Vagina (tissue), 2 donors: Measurements from ENCODE around the gene EDEM1.
"Not testable (repeated sequence)": the region's sequence is repeated elsewhere in the genome, so short reads cannot be mapped to it uniquely, and the experiment has no call there.

Experiments used
- POLR2A ChIP-seq, 2 donors: fragments of 450-650 bp; IDR thresholded peaks; one replicate each; pipeline ENCODE4 v1.6.1; 2017; ENCODE audit warnings: antibody characterized with exemption in 2 of 2, mild to moderate bottlenecking in 2 of 2, moderate library complexity in 2 of 2
- POLR2AphosphoS5 ChIP-seq, 2 donors: sonication (generic); formaldehyde crosslinking; IDR thresholded peaks; one replicate each; pipeline ENCODE4 v1.9.0; 2017; ENCODE audit warnings: antibody characterized with exemption in 2 of 2, mild to moderate bottlenecking in 2 of 2, low read depth in 1 of 2; ENCODE audit not compliant: insufficient read depth in 1 of 2
- TF ChIP-seq, protein P1 (sequence below), 3 experiments: fragments of 450-650 bp in 2 of 3; fragments of 200-600 bp in 1 of 3; sonication (generic) in 1 of 3; IDR thresholded peaks; one replicate each; pipeline ENCODE4 v1.5.1; 2017 to 2019; ENCODE audit warnings: antibody characterized with exemption in 3 of 3, mild to moderate bottlenecking in 2 of 3, moderate library complexity in 2 of 3

DNA sequence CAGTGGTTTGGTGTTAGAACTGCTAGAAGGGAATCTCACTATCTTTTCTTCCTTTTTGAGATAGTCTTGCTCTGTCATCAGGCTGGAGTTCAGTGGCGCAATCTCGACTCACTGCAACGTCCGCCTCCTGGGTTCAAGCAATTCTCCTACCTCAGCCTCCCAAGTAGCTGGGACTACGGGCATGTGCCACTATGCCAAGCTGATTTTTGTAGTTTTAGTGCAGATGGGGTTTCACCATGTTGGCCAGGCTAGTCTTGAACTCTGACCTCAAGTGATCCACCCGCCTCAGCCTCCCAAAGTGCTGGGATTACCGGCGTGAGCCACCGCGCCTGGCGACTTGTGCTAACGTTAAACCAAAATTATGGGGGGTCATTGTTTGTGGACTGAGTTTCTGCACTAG is 3.8 kb upstream of the EDEM1 start:
- TF ChIP-seq, protein P1, sequence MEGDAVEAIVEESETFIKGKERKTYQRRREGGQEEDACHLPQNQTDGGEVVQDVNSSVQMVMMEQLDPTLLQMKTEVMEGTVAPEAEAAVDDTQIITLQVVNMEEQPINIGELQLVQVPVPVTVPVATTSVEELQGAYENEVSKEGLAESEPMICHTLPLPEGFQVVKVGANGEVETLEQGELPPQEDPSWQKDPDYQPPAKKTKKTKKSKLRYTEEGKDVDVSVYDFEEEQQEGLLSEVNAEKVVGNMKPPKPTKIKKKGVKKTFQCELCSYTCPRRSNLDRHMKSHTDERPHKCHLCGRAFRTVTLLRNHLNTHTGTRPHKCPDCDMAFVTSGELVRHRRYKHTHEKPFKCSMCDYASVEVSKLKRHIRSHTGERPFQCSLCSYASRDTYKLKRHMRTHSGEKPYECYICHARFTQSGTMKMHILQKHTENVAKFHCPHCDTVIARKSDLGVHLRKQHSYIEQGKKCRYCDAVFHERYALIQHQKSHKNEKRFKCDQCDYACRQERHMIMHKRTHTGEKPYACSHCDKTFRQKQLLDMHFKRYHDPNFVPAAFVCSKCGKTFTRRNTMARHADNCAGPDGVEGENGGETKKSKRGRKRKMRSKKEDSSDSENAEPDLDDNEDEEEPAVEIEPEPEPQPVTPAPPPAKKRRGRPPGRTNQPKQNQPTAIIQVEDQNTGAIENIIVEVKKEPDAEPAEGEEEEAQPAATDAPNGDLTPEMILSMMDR (IDR thresholded peaks at IDR 0.05) = not testable (repeated sequence)
- not testable (repeated sequence) for TF ChIP-seq POLR2A (IDR thresholded peaks at IDR 0.05); POLR2AphosphoS5 (IDR thresholded peaks at IDR 0.05; ENCODE audit: insufficient read depth in 1 of 2, low read depth in 1 of 2)
